HEK293T (cell line): ENCODE results near the gene LANCL2.
"Not testable (repeated sequence)": the region's sequence is repeated elsewhere in the genome, so short reads cannot be mapped to it uniquely, and the experiment has no call there.

Experiments
- CTCF ChIA-PET: fragments of 350-600 bp; formaldehyde crosslinking; extraction: SDS; loops from one replicate; lab custom pipeline; 2021; ENCODE audit warnings: antibody characterized with exemption, inconsistent platforms; lab: Yijun Ruan, JAX
- POLR2A ChIA-PET: fragments of 350-600 bp; formaldehyde crosslinking; extraction: SDS; loops from one replicate; lab custom pipeline; 2020; ENCODE audit warnings: antibody characterized with exemption, inconsistent platforms; lab: Yijun Ruan, JAX
- DNase-seq: peaks from one replicate; pipeline ENCODE4 v3.0.0; 2012; ENCODE audit warnings: mixed read lengths; ENCODE audit errors: extremely low spot score
- ARNT ChIP-seq: fragments of 450-650 bp; IDR thresholded peaks from 2 replicates; pipeline ENCODE4 v1.6.1; 2017; ENCODE audit warnings: mild to moderate bottlenecking
- BHLHE40 ChIP-seq: fragments of 450-650 bp; IDR thresholded peaks from 2 replicates; pipeline ENCODE4 v1.6.1; 2016; ENCODE audit warnings: mild to moderate bottlenecking, moderate library complexity, borderline replicate concordance
- CTBP1 ChIP-seq: fragments of 450-650 bp; IDR thresholded peaks from 2 replicates; pipeline ENCODE4 v1.6.1; 2016; ENCODE audit warnings: borderline replicate concordance
- ELF4 ChIP-seq: fragments of 450-650 bp; IDR thresholded peaks from 2 replicates; pipeline ENCODE4 v1.6.1; 2017; ENCODE audit warnings: antibody characterized with exemption
- FOXA1 ChIP-seq: fragments of 450-650 bp; IDR thresholded peaks from 2 replicates; pipeline ENCODE4 v1.6.1; 2016; ENCODE audit warnings: mild to moderate bottlenecking
- FOXK2 ChIP-seq: fragments of 450-650 bp; IDR thresholded peaks from 2 replicates; pipeline ENCODE4 v1.6.1; 2016; ENCODE audit warnings: mild to moderate bottlenecking
- FOXM1 ChIP-seq: fragments of 450-650 bp; IDR thresholded peaks from 2 replicates; pipeline ENCODE4 v1.6.1; 2017; ENCODE audit warnings: mild to moderate bottlenecking, borderline replicate concordance
- HDGF ChIP-seq: fragments of 450-650 bp; IDR thresholded peaks from 2 replicates; pipeline ENCODE4 v1.6.1; 2017; ENCODE audit warnings: antibody characterized with exemption, borderline replicate concordance
- L3MBTL2 ChIP-seq: fragments of 450-650 bp; conservative IDR thresholded peaks from 2 replicates; pipeline ENCODE4 v1.6.1; 2016; ENCODE audit warnings: mild to moderate bottlenecking
- LEF1 ChIP-seq: fragments of 450-650 bp; IDR thresholded peaks from 2 replicates; pipeline ENCODE4 v1.6.1; 2017; ENCODE audit warnings: mild to moderate bottlenecking, borderline replicate concordance
- NFRKB ChIP-seq: fragments of 450-650 bp; IDR thresholded peaks from 2 replicates; pipeline ENCODE4 v1.6.1; 2016; ENCODE audit warnings: mild to moderate bottlenecking, moderate library complexity
- SP1 ChIP-seq: fragments of 450-650 bp; IDR thresholded peaks from 2 replicates; pipeline ENCODE4 v1.6.1; 2017
- SUZ12 ChIP-seq: fragments of 450-650 bp; IDR thresholded peaks from 2 replicates; pipeline ENCODE4 v1.6.1; 2016; ENCODE audit warnings: mild to moderate bottlenecking
- TARDBP ChIP-seq: fragments of 450-650 bp; IDR thresholded peaks from 2 replicates; pipeline ENCODE4 v1.6.1; 2016
- ZNF384 ChIP-seq: fragments of 450-650 bp; IDR thresholded peaks from 2 replicates; pipeline ENCODE4 v1.6.1; 2016
- TF ChIP-seq, protein P1 (sequence below): fragments of 450-650 bp; IDR thresholded peaks from 2 replicates; pipeline ENCODE4 v1.6.1; 2016

LANCL2 gene

DNA sequence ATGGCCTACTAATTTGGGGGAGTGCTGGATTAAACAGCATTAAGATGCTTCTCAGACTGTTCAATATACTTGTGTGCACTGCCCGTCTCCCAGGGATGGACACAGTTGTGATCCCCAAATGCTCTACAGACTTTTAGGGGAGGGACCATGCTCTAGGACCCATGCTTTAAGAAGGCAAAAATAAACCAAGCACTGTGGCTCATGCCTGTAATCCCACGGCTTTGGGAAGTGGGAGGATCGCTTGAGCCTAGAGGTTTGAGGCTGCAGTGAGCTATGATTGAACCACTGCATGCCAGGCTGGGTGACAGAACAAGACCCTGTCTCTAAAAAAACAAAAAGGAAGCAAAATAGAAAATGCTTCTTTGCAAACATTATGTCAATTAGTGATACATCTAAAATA is 104.6 kb downstream of the LANCL2 start:
- POLR2A ChIA-PET = no interaction called here

DNA sequence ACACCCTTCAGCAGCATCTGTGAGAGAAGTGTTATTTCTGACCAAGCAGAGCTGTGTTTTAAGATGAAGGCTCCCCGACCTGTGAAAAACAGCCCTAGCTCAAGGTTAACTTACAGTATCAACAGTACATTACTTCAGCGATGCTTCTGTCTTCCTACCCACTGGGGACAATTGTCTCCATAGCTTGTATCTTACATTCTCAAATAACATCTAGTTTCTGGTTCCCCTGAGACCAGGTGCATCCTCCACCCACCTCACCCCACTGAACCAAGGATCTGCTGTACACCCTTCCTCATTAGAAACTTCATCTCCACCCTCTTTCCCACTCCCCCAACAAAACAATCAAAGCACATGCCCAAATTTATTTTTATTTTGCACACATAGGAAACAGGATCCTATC is 105.1 kb downstream of the LANCL2 start:
- no peak for DNase-seq
- POLR2A ChIA-PET = no interaction called here
- CTCF ChIA-PET = no interaction called here
- TF ChIP-seq TARDBP (no peak), ARNT (no peak), LEF1 (no peak)

More for the DNA sequence above, 104.6 kb downstream of the LANCL2 start:
- no peak for TF ChIP-seq NFRKB
- no peak for TF ChIP-seq LEF1
- no peak for TF ChIP-seq L3MBTL2
- no peak for TF ChIP-seq CTBP1
- TF ChIP-seq FOXK2 = no peak
- no peak for TF ChIP-seq SUZ12
- TF ChIP-seq SP1 = no peak
- no peak for TF ChIP-seq ZNF384
- TF ChIP-seq ARNT = no peak
- no peak for TF ChIP-seq HDGF
- no peak for TF ChIP-seq ELF4
- TF ChIP-seq FOXA1 = no peak
- TF ChIP-seq, protein P1, sequence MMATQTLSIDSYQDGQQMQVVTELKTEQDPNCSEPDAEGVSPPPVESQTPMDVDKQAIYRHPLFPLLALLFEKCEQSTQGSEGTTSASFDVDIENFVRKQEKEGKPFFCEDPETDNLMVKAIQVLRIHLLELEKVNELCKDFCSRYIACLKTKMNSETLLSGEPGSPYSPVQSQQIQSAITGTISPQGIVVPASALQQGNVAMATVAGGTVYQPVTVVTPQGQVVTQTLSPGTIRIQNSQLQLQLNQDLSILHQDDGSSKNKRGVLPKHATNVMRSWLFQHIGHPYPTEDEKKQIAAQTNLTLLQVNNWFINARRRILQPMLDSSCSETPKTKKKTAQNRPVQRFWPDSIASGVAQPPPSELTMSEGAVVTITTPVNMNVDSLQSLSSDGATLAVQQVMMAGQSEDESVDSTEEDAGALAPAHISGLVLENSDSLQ = no peak
- no peak for TF ChIP-seq FOXM1
- no peak for TF ChIP-seq TARDBP
- TF ChIP-seq BHLHE40 = no peak
- no peak for DNase-seq
- CTCF ChIA-PET = no interaction called here

DNA sequence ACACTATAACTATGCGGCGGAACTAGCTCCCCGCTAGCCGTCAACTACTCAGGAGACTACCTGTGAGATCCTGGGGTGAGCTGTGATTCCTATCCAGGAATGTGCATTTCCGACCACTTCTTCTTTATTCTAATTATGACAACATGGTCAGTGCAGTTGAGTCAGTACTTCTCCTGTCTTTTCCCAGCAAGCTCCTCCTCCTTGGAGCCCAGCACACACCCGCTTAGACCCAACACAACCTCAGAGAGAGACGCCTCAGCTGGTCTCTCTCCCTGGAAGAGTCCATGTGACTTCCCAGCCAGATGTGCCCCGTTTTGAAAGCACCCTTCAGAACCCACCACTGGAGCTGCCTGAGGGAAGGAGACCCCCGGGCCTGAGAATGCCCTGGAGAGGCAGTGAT is 106.5 kb downstream of the LANCL2 start:
- POLR2A ChIA-PET, CTCF ChIA-PET, DNase-seq: not testable (repeated sequence)

DNA sequence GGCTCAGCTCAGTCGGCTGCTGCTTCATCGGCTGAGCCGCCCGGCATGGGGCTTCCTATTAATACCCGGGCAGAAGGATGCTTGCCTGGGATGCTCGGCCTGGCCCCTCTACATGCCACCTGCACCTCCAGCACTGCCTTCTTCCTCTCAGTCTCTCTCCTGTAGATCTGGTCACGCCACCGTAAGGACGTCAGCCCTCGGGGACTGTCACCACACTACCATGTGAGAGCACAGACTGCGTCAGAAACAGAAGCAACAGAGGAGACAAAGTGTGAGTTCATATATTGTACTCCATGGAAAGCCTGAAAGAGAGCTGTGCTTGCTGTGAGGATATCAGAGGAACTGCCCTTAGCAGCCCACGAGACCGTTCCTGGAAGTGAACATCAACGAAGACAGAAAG is 107.3 kb downstream of the LANCL2 start:
- CTCF ChIA-PET, DNase-seq, POLR2A ChIA-PET: not testable (repeated sequence)

DNA sequence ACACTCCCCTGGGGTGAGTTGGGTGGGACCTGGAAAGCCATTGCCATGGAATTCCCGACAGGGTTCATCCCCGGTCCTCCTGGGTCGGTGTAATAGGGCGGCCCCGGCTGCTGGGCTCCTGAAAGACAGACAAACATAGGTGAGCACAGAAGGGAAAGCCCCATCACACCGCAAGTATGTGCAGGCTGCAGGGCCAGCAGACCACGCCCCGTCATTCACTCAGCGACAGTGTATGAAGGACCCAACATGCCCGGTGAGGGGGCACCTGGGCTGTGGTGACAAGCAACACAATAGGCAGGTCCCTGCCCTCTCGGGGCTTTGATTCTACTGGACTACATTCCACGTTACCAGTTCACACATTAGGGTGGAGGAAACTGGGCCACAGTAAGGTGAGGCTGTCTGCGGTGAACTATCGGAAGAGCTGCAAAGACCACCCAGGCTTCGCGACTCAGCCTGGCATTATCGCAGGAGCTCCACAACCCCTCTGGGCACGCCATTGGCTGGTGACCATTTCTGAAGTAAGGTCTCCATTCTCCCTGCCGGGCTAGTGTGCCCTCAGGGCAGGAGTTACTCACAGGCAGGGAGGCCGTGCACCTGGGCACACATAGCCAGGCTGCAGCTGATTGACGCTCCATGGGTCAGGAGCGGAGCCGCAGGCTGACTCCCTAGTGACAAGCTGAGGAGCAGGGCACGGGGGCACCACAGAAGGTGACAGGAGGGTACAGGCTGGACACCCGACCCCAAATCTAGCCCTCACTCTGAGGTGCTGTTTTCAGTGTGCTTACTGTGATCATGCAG is 108.0 kb downstream of the LANCL2 start:
- POLR2A ChIA-PET = no interaction called here
- TF ChIP-seq NFRKB = no peak
- no peak for TF ChIP-seq TARDBP
- no peak for TF ChIP-seq L3MBTL2
- TF ChIP-seq SUZ12 = no peak
- no peak for TF ChIP-seq ARNT
- no peak for TF ChIP-seq LEF1
- no peak for TF ChIP-seq FOXA1
- TF ChIP-seq ZNF384 = no peak
- TF ChIP-seq SP1 = no peak
- TF ChIP-seq HDGF = no peak
- TF ChIP-seq FOXK2 = no peak
- no peak for TF ChIP-seq FOXM1
- CTCF ChIA-PET = no interaction called here
- DNase-seq = no peak

DNA sequence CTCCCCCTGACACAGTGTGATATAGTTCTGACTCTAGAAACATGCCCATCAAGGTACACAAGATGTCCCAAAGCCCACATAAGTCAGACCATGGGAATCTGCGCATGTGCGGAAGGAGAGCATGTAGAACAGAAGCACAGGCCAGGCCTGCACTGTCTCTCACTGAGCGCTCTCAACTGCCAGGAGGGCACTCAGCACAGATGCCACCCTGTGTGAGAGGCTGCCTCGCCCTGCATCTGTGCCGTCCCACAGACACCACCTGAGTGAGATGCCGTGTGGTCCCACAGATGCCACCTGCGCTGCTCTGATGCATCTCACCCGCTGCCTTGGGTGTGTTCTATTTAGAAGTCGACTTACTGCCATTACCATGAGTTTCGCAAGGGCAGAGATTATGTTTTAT is 108.8 kb downstream of the LANCL2 start:
- ChIA-PET CTCF (no interaction called here), POLR2A (no interaction called here)
- DNase-seq = no peak
- no peak for TF ChIP-seq NFRKB
- TF ChIP-seq HDGF = no peak
- no peak for TF ChIP-seq BHLHE40
- no peak for TF ChIP-seq FOXA1
- TF ChIP-seq ARNT = no peak
- TF ChIP-seq ELF4 = no peak
- TF ChIP-seq FOXM1 = no peak
- no peak for TF ChIP-seq L3MBTL2
- no peak for TF ChIP-seq ZNF384
- no peak for TF ChIP-seq FOXK2
- no peak for TF ChIP-seq SUZ12
- TF ChIP-seq, protein P1 = no peak
- no peak for TF ChIP-seq SP1
- no peak for TF ChIP-seq LEF1
- TF ChIP-seq TARDBP = no peak

DNA sequence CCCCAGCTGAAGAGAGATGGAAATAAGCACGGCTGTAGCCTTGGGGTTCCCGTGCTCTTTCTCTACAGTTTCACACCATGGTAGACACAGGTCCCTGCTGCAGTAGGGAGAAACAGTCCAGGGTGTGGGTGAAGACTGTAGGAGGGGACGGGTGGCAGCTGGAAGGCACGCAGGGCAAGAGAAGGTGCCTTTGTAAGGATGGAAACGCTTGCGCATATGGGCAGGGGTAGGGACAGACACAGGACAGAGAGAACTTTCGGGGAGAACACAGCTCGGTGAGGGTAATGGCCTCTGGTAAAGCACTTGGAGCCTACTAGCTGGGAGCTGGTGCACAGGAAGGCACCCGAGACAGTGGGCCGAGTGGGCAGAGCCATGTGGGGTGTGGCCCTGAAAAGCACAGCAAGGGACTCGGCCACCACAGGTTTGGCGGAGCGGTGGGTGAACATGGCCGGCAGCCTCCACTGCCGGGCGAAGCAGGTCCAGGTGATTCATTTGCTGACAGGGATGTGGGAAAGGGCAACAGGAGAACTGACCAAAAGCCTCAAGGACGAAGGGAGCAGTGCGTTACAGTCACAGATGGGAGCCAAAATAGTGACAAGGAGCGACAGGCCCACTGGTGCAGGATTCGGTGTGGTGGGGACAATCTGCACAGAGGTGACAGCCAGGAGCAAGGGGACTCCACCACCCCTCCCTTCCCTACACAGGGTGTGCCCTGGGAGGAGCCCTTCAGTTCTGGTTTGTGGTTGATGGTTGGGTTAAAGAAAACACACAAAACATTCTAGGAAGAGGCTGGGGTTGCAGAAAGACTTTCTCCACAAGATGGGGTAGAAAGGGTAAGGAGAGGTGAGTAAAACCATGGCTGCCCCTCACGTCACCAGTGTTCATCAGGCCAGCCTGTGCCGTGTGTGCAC is 110.1 kb downstream of the LANCL2 start:
- no peak for DNase-seq
- ChIA-PET POLR2A (no interaction called here), CTCF (no interaction called here)
- no peak for TF ChIP-seq ELF4
- TF ChIP-seq FOXK2 = no peak
- TF ChIP-seq HDGF = no peak
- no peak for TF ChIP-seq BHLHE40
- no peak for TF ChIP-seq CTBP1
- TF ChIP-seq FOXA1 = no peak
- no peak for TF ChIP-seq L3MBTL2
- no peak for TF ChIP-seq LEF1
- no peak for TF ChIP-seq TARDBP
- TF ChIP-seq ZNF384 = no peak
- no peak for TF ChIP-seq FOXM1
- TF ChIP-seq SP1 = no peak
- TF ChIP-seq ARNT = no peak
- TF ChIP-seq, protein P1 = no peak
